Measurements from ENCODE around the gene ARHGAP35.

DNA sequence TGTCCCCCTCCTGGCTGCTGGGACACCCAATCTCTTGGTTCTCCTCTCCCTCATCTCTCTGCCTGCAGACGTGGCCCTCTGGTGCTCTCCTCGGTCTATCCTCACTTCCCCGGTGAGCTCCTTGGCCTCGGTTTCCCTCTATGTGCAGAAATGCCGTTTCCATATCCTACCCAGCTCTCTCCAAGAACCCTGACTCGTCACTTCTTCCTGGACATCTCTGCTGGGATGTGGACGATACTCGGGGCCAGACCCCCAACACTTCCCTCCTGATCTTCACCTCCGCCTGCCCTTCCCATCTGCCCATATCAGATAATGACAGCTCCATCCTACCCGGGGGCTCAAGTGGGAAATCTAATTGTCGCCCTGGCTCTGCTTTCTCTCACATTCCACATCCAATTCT is 18.0 kb upstream of the ARHGAP35 start:
- TF ChIP-seq EP300 (IDR thresholded peaks at IDR 0.05) = no peak
- no peak for TF ChIP-seq POLR2A (IDR thresholded peaks at IDR 0.05)
- TF ChIP-seq, protein P1, sequence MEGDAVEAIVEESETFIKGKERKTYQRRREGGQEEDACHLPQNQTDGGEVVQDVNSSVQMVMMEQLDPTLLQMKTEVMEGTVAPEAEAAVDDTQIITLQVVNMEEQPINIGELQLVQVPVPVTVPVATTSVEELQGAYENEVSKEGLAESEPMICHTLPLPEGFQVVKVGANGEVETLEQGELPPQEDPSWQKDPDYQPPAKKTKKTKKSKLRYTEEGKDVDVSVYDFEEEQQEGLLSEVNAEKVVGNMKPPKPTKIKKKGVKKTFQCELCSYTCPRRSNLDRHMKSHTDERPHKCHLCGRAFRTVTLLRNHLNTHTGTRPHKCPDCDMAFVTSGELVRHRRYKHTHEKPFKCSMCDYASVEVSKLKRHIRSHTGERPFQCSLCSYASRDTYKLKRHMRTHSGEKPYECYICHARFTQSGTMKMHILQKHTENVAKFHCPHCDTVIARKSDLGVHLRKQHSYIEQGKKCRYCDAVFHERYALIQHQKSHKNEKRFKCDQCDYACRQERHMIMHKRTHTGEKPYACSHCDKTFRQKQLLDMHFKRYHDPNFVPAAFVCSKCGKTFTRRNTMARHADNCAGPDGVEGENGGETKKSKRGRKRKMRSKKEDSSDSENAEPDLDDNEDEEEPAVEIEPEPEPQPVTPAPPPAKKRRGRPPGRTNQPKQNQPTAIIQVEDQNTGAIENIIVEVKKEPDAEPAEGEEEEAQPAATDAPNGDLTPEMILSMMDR (IDR thresholded peaks at IDR 0.05) = no peak

All from ovary (tissue), 3 donors.